ENCODE measurements around the gene NEUROD6. TPM values are rescaled to one million over a fixed set of nuclear protein-coding genes. Genes with fewer than 3 reads are reported as not detected.

The NEUROD6 gene
- total RNA-seq, 4 donors from 2014 or later: not detected

- no peak overlapping the region for H3K4me3 ChIP-seq
- intact Hi-C loops (cut with DNase I): no loop called here
- no peak for DNase-seq (ENCODE audit: extremely low spot score)
- no peaks in the 10 kb centered on the region for H3K4me1 ChIP-seq
- 8% methylated on average over 1 of the region's 1 CpG for WGBS
- H3K27me3 ChIP-seq: no peaks in the 10 kb centered on the region
- H3K27ac ChIP-seq (replicated peaks in 1 of 4): no peak overlapping the region
- no peaks in the 10 kb centered on the region for H3K36me3 ChIP-seq
- no peaks in the 10 kb centered on the region for H3K9me3 ChIP-seq
- TF ChIP-seq EP300 (IDR thresholded peaks at IDR 0.05): no peak
- TF ChIP-seq POLR2A (IDR thresholded peaks at IDR 0.05; ENCODE audit: low read depth): no peak
- no peak for TF ChIP-seq CTCF (IDR thresholded peaks at IDR 0.05)
- TF ChIP-seq POLR2AphosphoS5 (IDR thresholded peaks at IDR 0.05): no peak
These were observed 41.2 kb downstream of the NEUROD6 start for GRCh38 chr7:31299336-31299735.

GRCh38 chr7:31290601-31291000 is 49.9 kb downstream of the NEUROD6 start:
- TF ChIP-seq POLR2AphosphoS5 (IDR thresholded peaks at IDR 0.05) (no peak), CTCF (IDR thresholded peaks at IDR 0.05) (no peak), EP300 (IDR thresholded peaks at IDR 0.05) (no peak), POLR2A (IDR thresholded peaks at IDR 0.05; ENCODE audit: low read depth) (no peak)
- Histone ChIP-seq H3K36me3 (no peaks in the 10 kb centered on the region), H3K4me3 (no peak overlapping the region), H3K27ac (replicated peaks in 1 of 4) (no peak overlapping the region), H3K9me3 (no peaks in the 10 kb centered on the region), H3K4me1 (no peaks in the 10 kb centered on the region), H3K27me3 (peaks cover 0 to 13% (median 0%) of the 10 kb centered on the region in 4 donors)
- whole genome bisulfite sequencing: 84% methylated on average over 2 of the region's 2 CpGs
- no peak for DNase-seq (ENCODE audit: extremely low spot score)
- intact Hi-C loops (cut with DNase I): no loop called here

Small RNAs within 50 kb of the gene (small RNA-seq; reads per million reads assigned to genes)
- gene AC006380.1: 0 reads per million in 3 donors

Other genes starting within 250 kb of the NEUROD6 start
- not detected for gene ITPRID1, start 173.4 kb upstream of the NEUROD6 start, total RNA-seq